H1 (cell line): ENCODE measurements around the gene KLHDC7B. TPM values are rescaled to one million over a fixed set of nuclear protein-coding genes. Genes with fewer than 3 reads are reported as not detected.

Experiments used
- CTCF ChIA-PET: fragments of 300-600 bp; sonication (Branson Sonifier 250); formaldehyde crosslinking; loops from one replicate; lab custom pipeline; 2021; ENCODE audit not compliant: partially characterized antibody; lab: Charles Lee
- POLR2A ChIA-PET: fragments of 300-600 bp; sonication (Branson Sonifier 250); formaldehyde crosslinking; loops from one replicate; lab custom pipeline; 2021; ENCODE audit warnings: inconsistent platforms; ENCODE audit not compliant: partially characterized antibody; lab: Charles Lee
- DNase-seq, 2 experiments: peaks; one replicate each; pipeline versions ENCODE4 v3.0.0 to v3.0.0-alpha.2; 2010 to 2022; ENCODE audit warnings: low spot score in 2 of 2, low read depth in 1 of 2, mixed read lengths in 1 of 2
- FAIRE-seq: peaks from 2 replicates; lab custom pipeline; 2011; peaks lifted over from hg19 to GRCh38; lab: Jason Lieb, UNC
- H2AFZ ChIP-seq: 2 replicates; pipeline ENCODE4 v1.8.1; 2012; ENCODE audit warnings: low read length, inconsistent platforms
- H2AK5ac ChIP-seq: 2 replicates; pipeline ENCODE4 v1.6.1; 2013; ENCODE audit warnings: low read depth, low read length
- H2BK120ac ChIP-seq: replicated peaks from 2 replicates; pipeline ENCODE3; 2013; ENCODE audit warnings: low read depth, low read length, inconsistent platforms
- H2BK12ac ChIP-seq: 2 replicates; pipeline ENCODE4 v1.6.1; 2013; ENCODE audit warnings: low read depth, low read length
- H2BK15ac ChIP-seq: 2 replicates; pipeline ENCODE4 v1.6.1; 2013; ENCODE audit warnings: low read length
- H2BK20ac ChIP-seq: 2 replicates; pipeline ENCODE4 v1.6.1; 2013; ENCODE audit warnings: low read length
- H2BK5ac ChIP-seq: 2 replicates; pipeline ENCODE4 v1.6.1; 2013; ENCODE audit warnings: low read depth, low read length
- H3K14ac ChIP-seq: 2 replicates; pipeline ENCODE4 v1.6.1; 2013; ENCODE audit warnings: inconsistent platforms; ENCODE audit not compliant: insufficient read length
- H3K18ac ChIP-seq: 2 replicates; pipeline ENCODE4 v1.6.1; 2013; ENCODE audit warnings: low read length; ENCODE audit errors: extremely low read depth
- H3K23ac ChIP-seq: 2 replicates; pipeline ENCODE4 v1.6.1; 2013; ENCODE audit warnings: inconsistent platforms; ENCODE audit not compliant: insufficient read length
- H3K23me2 ChIP-seq: 2 replicates; pipeline ENCODE4 v1.6.1; 2013; ENCODE audit warnings: low read depth, low read length
- H3K27ac ChIP-seq: 2 replicates; pipeline ENCODE4 v1.6.1; 2011; ENCODE audit warnings: low read depth, low read length, inconsistent platforms
- H3K27me3 ChIP-seq, 4 experiments: replicated peaks in 1 of 4; 1 replicate in 1 of 4; 2 replicates in 3 of 4; pipeline versions ENCODE4 v1.6.1 to v1.8.1; 2011 to 2013; ENCODE audit warnings: low read length in 3 of 4, mild to moderate bottlenecking in 3 of 4, inconsistent platforms in 2 of 4, mixed read lengths in 2 of 4, moderate library complexity in 1 of 4; ENCODE audit not compliant: control insufficient read depth in 3 of 4, insufficient read depth in 3 of 4; ENCODE audit errors: extremely low read depth in 1 of 4
- H3K36me3 ChIP-seq, 4 experiments: 2 replicates each; pipeline versions ENCODE4 v1.6.1 to v1.8.1; 2011 to 2013; ENCODE audit warnings: mild to moderate bottlenecking in 4 of 4, low read length in 3 of 4, moderate library complexity in 2 of 4, control low read depth in 1 of 4, inconsistent platforms in 1 of 4; ENCODE audit not compliant: insufficient read depth in 4 of 4, control insufficient read depth in 2 of 4
- H3K4ac ChIP-seq: replicated peaks from 2 replicates; pipeline ENCODE3; 2013; ENCODE audit warnings: low read length, low read depth, mixed read lengths, inconsistent platforms; ENCODE audit not compliant: insufficient read length
- H3K4me1 ChIP-seq, 4 experiments: replicated peaks in 1 of 4; 1 replicate in 1 of 4; 2 replicates in 3 of 4; pipeline versions ENCODE4 v1.6.1 to v1.8.1; 2011 to 2013; ENCODE audit warnings: low read length in 3 of 4, inconsistent platforms in 2 of 4, mixed read lengths in 1 of 4; ENCODE audit not compliant: insufficient read depth in 4 of 4, control insufficient read depth in 3 of 4
- H3K4me2 ChIP-seq, 2 experiments: 2 replicates each; pipeline versions ENCODE4 v1.6.1 to v1.8.1; 2011 to 2013; ENCODE audit warnings: low read depth in 2 of 2, low read length in 2 of 2, control low read depth in 1 of 2, inconsistent platforms in 1 of 2, mild to moderate bottlenecking in 1 of 2; ENCODE audit not compliant: insufficient read depth in 1 of 2
- H3K4me3 ChIP-seq, 4 experiments: fragments of 200-600, 300-600 bp in 1 of 4; sonication (generic), shearing (Covaris generic), sonication (Bioruptor Twin) in 1 of 4; 2 replicates each; pipeline versions ENCODE4 v1.5.1 to v1.8.1; 2011 to 2016; ENCODE audit warnings: low read length in 4 of 4, low read depth in 3 of 4, control low read depth in 2 of 4, inconsistent platforms in 2 of 4, mild to moderate bottlenecking in 2 of 4, mixed read lengths in 1 of 4, moderate library complexity in 1 of 4; ENCODE audit not compliant: insufficient read depth in 2 of 4; ENCODE audit errors: extremely low read depth in 1 of 4
- H3K56ac ChIP-seq: replicated peaks from 2 replicates; pipeline ENCODE3; 2013; ENCODE audit warnings: low read depth, mild to moderate bottlenecking, mixed read lengths, low read length, inconsistent platforms; ENCODE audit not compliant: insufficient read length
- H3K79me1 ChIP-seq: 2 replicates; pipeline ENCODE4 v1.6.1; 2013; ENCODE audit warnings: low read depth, low read length, control low read depth
- H3K79me2 ChIP-seq, 2 experiments: 2 replicates each; pipeline versions ENCODE4 v1.6.1 to v1.8.1; 2012 to 2013; ENCODE audit warnings: low read length in 2 of 2, mild to moderate bottlenecking in 2 of 2, inconsistent platforms in 1 of 2; ENCODE audit not compliant: insufficient read depth in 2 of 2, control insufficient read depth in 1 of 2
- H3K9ac ChIP-seq, 4 experiments: replicated peaks in 1 of 4; 1 replicate in 1 of 4; 2 replicates in 3 of 4; pipeline versions ENCODE4 v1.6.1 to v1.8.1; 2011 to 2013; ENCODE audit warnings: low read depth in 3 of 4, low read length in 3 of 4, control low read depth in 2 of 4, mild to moderate bottlenecking in 2 of 4, moderate library complexity in 2 of 4, inconsistent platforms in 1 of 4; ENCODE audit errors: extremely low read depth in 1 of 4
- H3K9me3 ChIP-seq, 2 experiments: 2 replicates each; pipeline versions ENCODE4 v1.6.1 to v1.8.1; 2012 to 2013; ENCODE audit warnings: mild to moderate bottlenecking in 2 of 2, moderate library complexity in 2 of 2, control low read depth in 1 of 2, inconsistent platforms in 1 of 2, low read depth in 1 of 2, low read length in 1 of 2, mixed read lengths in 1 of 2; ENCODE audit not compliant: insufficient read depth in 2 of 2
- H4K20me1 ChIP-seq, 2 experiments: replicated peaks in 1 of 2; 2 replicates each; pipeline versions ENCODE3 to v1.8.1; 2011 to 2013; ENCODE audit warnings: inconsistent platforms in 2 of 2, low read length in 2 of 2, mild to moderate bottlenecking in 1 of 2; ENCODE audit not compliant: insufficient read depth in 2 of 2, control insufficient read depth in 1 of 2
- H4K5ac ChIP-seq: 2 replicates; pipeline ENCODE4 v1.6.1; 2013; ENCODE audit warnings: low read length, low read depth, mixed read lengths, inconsistent platforms; ENCODE audit not compliant: insufficient read length
- H4K8ac ChIP-seq: 2 replicates; pipeline ENCODE4 v1.8.0; 2013; ENCODE audit warnings: mild to moderate bottlenecking, moderate library complexity, low read length, inconsistent platforms; ENCODE audit not compliant: insufficient read depth; ENCODE audit errors: extremely low read depth
- H4K91ac ChIP-seq: replicated peaks from 2 replicates; pipeline ENCODE3; 2013; ENCODE audit warnings: low read length, mixed read lengths, inconsistent platforms; ENCODE audit not compliant: insufficient read length
- ASH2L ChIP-seq: fragments of 200-600, 300-600 bp; sonication (generic); IDR thresholded peaks from one replicate; pipeline ENCODE4 v1.7.1; 2017; ENCODE audit warnings: low read length
- CHD2 ChIP-seq: IDR thresholded peaks from 2 replicates; pipeline ENCODE4 v1.6.1; 2012; ENCODE audit warnings: low read length, improper control_type of control experiment
- KDM4A ChIP-seq: IDR thresholded peaks from one replicate; pipeline ENCODE4 v1.7.1; 2012; ENCODE audit warnings: low read depth, mild to moderate bottlenecking, moderate library complexity, low read length, inconsistent platforms; ENCODE audit not compliant: severe bottlenecking
- MAFK ChIP-seq: IDR thresholded peaks from 2 replicates; pipeline ENCODE4 v1.6.1; 2012; ENCODE audit warnings: low read depth, mild to moderate bottlenecking, improper control_type of control experiment, low read length
- RBBP5 ChIP-seq: IDR thresholded peaks from 2 replicates; pipeline ENCODE4 v1.7.1; 2012; ENCODE audit warnings: low read depth, mild to moderate bottlenecking, inconsistent platforms, low read length, moderate library complexity, borderline replicate concordance
- SIN3A ChIP-seq, 2 experiments: IDR thresholded peaks in 1 of 2; conservative IDR thresholded peaks in 1 of 2; 2 replicates each; pipeline ENCODE4 v1.6.1; 2011 to 2012; ENCODE audit warnings: low read length in 2 of 2, improper control_type of control experiment in 1 of 2, low read depth in 1 of 2, mild to moderate bottlenecking in 1 of 2
- SP4 ChIP-seq: IDR thresholded peaks from 2 replicates; pipeline ENCODE4 v1.6.1; 2012; ENCODE audit warnings: low read length, inconsistent platforms
- TCF12 ChIP-seq: IDR thresholded peaks from 2 replicates; pipeline ENCODE4 v1.6.1; 2011; ENCODE audit warnings: low read depth, mild to moderate bottlenecking, low read length
- YY1 ChIP-seq: IDR thresholded peaks from 2 replicates; pipeline ENCODE4 v1.6.1; 2011; ENCODE audit warnings: low read depth, mild to moderate bottlenecking, low read length
- WGBS, 2 experiments: shearing (Covaris generic) in 1 of 2; methylation state at CpG; one replicate each; pipeline versions ENCODE4 v1.1.6 to v1.1.7; 2013 to 2015; ENCODE audit warnings: low lambda C conversion rate in 2 of 2, mixed read lengths in 2 of 2, inconsistent platforms in 1 of 2, low coverage in 1 of 2, missing lambda C conversion rate in 1 of 2; ENCODE audit not compliant: insufficient replicate concordance in 2 of 2, insufficient coverage in 1 of 2, insufficient read length in 1 of 2; ENCODE audit errors: extremely low coverage in 1 of 2, missing lambda C conversion rate in 1 of 2; 5-methylcytosine and 5-hydroxymethylcytosine counted together
- polyA plus RNA-seq, 7 experiments: library from polyadenylated mRNA; depleted of rRNA in 3 of 7; stranded (reverse) in 5 of 7; unstranded in 2 of 7; fragments of >200 nt in 5 of 7; fragments of 200-250 nt in 2 of 7; gene quantifications; 1 replicate in 5 of 7; 2 replicates in 1 of 7; 4 replicates in 1 of 7; pipeline versions ENCODE4 v1.2.1 to v1.2.3, GENCODE V29; 2011 to 2013; ENCODE audit warnings: missing spikeins in 2 of 7, mixed read lengths in 2 of 7
- total RNA-seq: library from RNA; stranded (reverse); fragmentation: NEBNext Ultra II Directional; extraction: Animal tissue kit (Norgen Biotek cat#: 25700); gene quantifications from 2 replicates; pipeline ENCODE4 v1.2.1, GENCODE V29; 2021
- TF ChIP-seq, protein P1 (sequence below), 3 experiments: IDR thresholded peaks; 1 replicate in 2 of 3; 2 replicates in 1 of 3; pipeline versions ENCODE4 v1.5.1 to v1.6.1; 2011; ENCODE audit warnings: low read length in 3 of 3, mild to moderate bottlenecking in 3 of 3, inconsistent platforms in 2 of 3, low read depth in 1 of 3, moderate library complexity in 1 of 3; ENCODE audit not compliant: insufficient read depth in 1 of 3; ENCODE audit errors: control extremely low read depth in 1 of 3

KLHDC7B gene
- total and polyA plus RNA-seq, 2 of the 8 experiments (the other 6 are each of a cell fraction or from before 2014, with no cell fraction given): not detected

DNA sequence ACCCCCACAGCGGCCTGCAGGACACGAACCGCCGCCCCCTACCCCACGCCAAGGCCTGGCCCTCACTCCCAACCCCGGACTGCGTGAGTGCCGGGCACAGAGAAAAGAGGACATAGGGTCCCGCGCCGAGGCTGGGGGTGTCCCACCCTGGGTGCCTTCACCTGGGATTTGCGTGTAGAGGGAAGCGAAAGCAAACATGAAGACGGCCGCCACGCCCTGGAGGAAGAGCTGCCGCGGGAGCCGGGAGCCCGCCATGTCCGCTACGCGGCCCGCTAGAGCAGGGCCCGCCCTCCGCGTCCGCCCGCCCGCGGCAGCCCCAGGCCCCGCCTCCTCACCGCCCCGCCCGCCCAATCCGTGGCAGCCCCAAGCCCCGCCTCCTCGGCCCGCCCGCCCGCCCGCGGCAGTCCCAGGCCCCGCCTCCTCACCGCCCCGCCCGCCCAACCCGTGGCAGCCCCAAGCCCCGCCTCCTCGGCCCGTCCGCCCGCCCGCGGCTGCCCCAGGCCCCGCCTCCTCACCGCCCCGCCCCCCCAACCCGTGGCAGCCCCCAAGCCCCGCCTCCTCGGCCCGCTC lies 38.2 kb upstream of the KLHDC7B start, which contains the start of gene LMF2:
Gene LMF2, minus strand, starts transcription at position 282 of the 570 bp plus-strand sequence. Its CDS starts 27 bp downstream, at position 255.
- Histone ChIP-seq H4K8ac (peak within 1 kb of the TSS; percentile 100), H3K9ac (peak within 1 kb of the TSS; percentile 92 to 98 (median 94)), H3K79me2 (peaks cover 0 to 24% of the 10 kb centered on the region in 2 experiments; a peak in 2 of 4 replicates), H2AK5ac (no peak within 1 kb of the TSS), H3K36me3 (peaks cover 0 to 15% (median 0%) of the 10 kb centered on the region in 4 experiments; a peak in 3 of 8 replicates), H2BK15ac (no peak within 1 kb of the TSS; the same call in 1 of the 2 replicates), H4K5ac (peak within 1 kb of the TSS; percentile 99), H2BK20ac (no peak within 1 kb of the TSS), H2BK12ac (no peak within 1 kb of the TSS), H3K4me2 (peak within 1 kb of the TSS; percentile 73 to 96), H3K56ac (peak within 1 kb of the TSS; percentile 77), H2BK120ac (no peak within 1 kb of the TSS), H3K4me1 (peaks cover 2 to 8% (median 5%) of the 10 kb centered on the region in 4 experiments), H3K14ac (no peak within 1 kb of the TSS), H2AFZ (peak within 1 kb of the TSS; percentile 98; the same call in 1 of the 2 replicates), H3K27ac (peak within 1 kb of the TSS; percentile 99), H3K18ac (peak within 1 kb of the TSS; percentile 95), H3K4ac (no peak within 1 kb of the TSS), H3K79me1 (peaks cover 13% of the 10 kb centered on the region; the same call in 1 of the 2 replicates), H3K23ac (no peak within 1 kb of the TSS), H3K23me2 (peaks cover 11% of the 10 kb centered on the region; the same call in 1 of the 2 replicates), H4K20me1 (peaks cover 0 to 21% of the 10 kb centered on the region in 2 experiments), H3K4me3 (peak within 1 kb of the TSS; percentile 83 to 100 (median 90)), H3K9me3 (no peaks in the 10 kb centered on the region), H2BK5ac (peak within 1 kb of the TSS; percentile 98), H3K27me3 (no peaks in the 10 kb centered on the region), H4K91ac (peak within 1 kb of the TSS; percentile 96)
- POLR2A ChIA-PET: interaction anchor here (0.7 to 3.5 kb wide), 10 partner anchors 11 to 63 kb away, joined by 3 to 32 read pairs (median 4); partner anchors contain the start of gene SCO2
- FAIRE-seq (no peak), DNase-seq (peak in 1 of 2 experiments; percentile 92)
- CTCF ChIA-PET: interaction anchor here (0.8 to 2.7 kb wide), 3 partner anchors 10 to 18 kb away, joined by 3 to 22 read pairs (median 4); partner anchors contain the start of gene SCO2
- WGBS, 2 experiments: 3% methylated on average over 8 of the region's 62 CpGs; no CpG with 5 or more reads in 1 of the 2 experiments
- peak; percentile 51; the same call in 1 of the 2 replicates for TF ChIP-seq YY1
- no peak for TF ChIP-seq ASH2L
- no peak for TF ChIP-seq CHD2
- TF ChIP-seq, protein P1, sequence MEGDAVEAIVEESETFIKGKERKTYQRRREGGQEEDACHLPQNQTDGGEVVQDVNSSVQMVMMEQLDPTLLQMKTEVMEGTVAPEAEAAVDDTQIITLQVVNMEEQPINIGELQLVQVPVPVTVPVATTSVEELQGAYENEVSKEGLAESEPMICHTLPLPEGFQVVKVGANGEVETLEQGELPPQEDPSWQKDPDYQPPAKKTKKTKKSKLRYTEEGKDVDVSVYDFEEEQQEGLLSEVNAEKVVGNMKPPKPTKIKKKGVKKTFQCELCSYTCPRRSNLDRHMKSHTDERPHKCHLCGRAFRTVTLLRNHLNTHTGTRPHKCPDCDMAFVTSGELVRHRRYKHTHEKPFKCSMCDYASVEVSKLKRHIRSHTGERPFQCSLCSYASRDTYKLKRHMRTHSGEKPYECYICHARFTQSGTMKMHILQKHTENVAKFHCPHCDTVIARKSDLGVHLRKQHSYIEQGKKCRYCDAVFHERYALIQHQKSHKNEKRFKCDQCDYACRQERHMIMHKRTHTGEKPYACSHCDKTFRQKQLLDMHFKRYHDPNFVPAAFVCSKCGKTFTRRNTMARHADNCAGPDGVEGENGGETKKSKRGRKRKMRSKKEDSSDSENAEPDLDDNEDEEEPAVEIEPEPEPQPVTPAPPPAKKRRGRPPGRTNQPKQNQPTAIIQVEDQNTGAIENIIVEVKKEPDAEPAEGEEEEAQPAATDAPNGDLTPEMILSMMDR (IDR thresholded peaks at IDR 0.05; ENCODE audit: control extremely low read depth in 1 of 3, insufficient read depth in 1 of 3, low read depth in 1 of 3, low read length in 3 of 3): no peak
- no peak for TF ChIP-seq TCF12
- TF ChIP-seq RBBP5: no peak
- no peak for TF ChIP-seq KDM4A
- no peak for TF ChIP-seq SIN3A (conservative IDR thresholded peaks at IDR 0.05 in 1 of 2, IDR thresholded peaks at IDR 0.05 in 1 of 2; ENCODE audit: low read depth in 1 of 2, low read length in 2 of 2)
- no peak for TF ChIP-seq SP4
- no peak for TF ChIP-seq MAFK
